Activated CD4-positive, alpha-beta memory T cell treated with anti-CD3 and anti-CD28 coated beads, Interleukin-2, amount 10 ng/mL, durations not matched to agents 7 days and 5 days (primary cell): ENCODE results near the gene PTP4A2. TPM values are rescaled to one million over a fixed set of nuclear protein-coding genes. Genes with fewer than 3 reads are reported as not detected.
"Not testable (repeated sequence)": the region's sequence is repeated elsewhere in the genome, so short reads cannot be mapped to it uniquely, and the experiment has no call there.

Experiments used
- CTCF ChIA-PET: fragments of 350-600 bp; sonication (Branson Sonifier 250); formaldehyde crosslinking; loops from one replicate; lab custom pipeline; 2021; ENCODE audit warnings: antibody characterized with exemption, inconsistent platforms; lab: Charles Lee
- POLR2A ChIA-PET: fragments of 350-600 bp; sonication (Branson Sonifier 250); formaldehyde crosslinking; loops from one replicate; lab custom pipeline; 2021; ENCODE audit warnings: antibody characterized with exemption; lab: Charles Lee
- DNase-seq: peaks from one replicate; pipeline ENCODE4 v3.0.0-alpha.2; 2020
- H3K27ac Mint-ChIP-seq: one replicate; pipeline ENCODE4 v1.8.0; 2021; ENCODE audit warnings: mild to moderate bottlenecking, mixed read lengths
- H3K27me3 Mint-ChIP-seq: one replicate; pipeline ENCODE4 v1.8.0; 2021; ENCODE audit warnings: mixed read lengths
- H3K36me3 Mint-ChIP-seq: one replicate; pipeline ENCODE4 v1.8.0; 2021; ENCODE audit warnings: low read depth, mixed read lengths
- H3K4me1 Mint-ChIP-seq: one replicate; pipeline ENCODE4 v1.8.0; 2021; ENCODE audit warnings: mixed read lengths
- H3K4me3 Mint-ChIP-seq: one replicate; pipeline ENCODE4 v1.8.0; 2021; ENCODE audit warnings: mild to moderate bottlenecking, mixed read lengths
- H3K9me3 Mint-ChIP-seq: one replicate; pipeline ENCODE4 v1.8.0; 2021; ENCODE audit warnings: mixed read lengths
- total RNA-seq, 2 experiments: library from RNA; stranded (reverse); gene quantifications; one replicate each; pipeline ENCODE4 v1.2.3, GENCODE V29; 2021

PTP4A2 gene
- total RNA-seq, 2 experiments from 2014 or later: 337 to 349 TPM

GRCh38 chr1:31900790-31901189 lies 37.4 kb downstream of the PTP4A2 start:
- Mint-ChIP-seq H3K36me3 (peaks cover 26% of the 10 kb centered on the region), H3K27me3 (no peaks in the 10 kb centered on the region), H3K27ac (no peak overlapping the region), H3K9me3 (peaks cover 2% of the 10 kb centered on the region), H3K4me3 (no peak overlapping the region), H3K4me1 (peaks cover 16% of the 10 kb centered on the region)
- ChIA-PET POLR2A (interaction anchor here (1.0 to 2.1 kb wide), 4 partner anchors 9 to 84 kb away, joined by 3 to 7 read pairs (median 4); no protein-coding TSS in a partner anchor), CTCF (interaction anchor here (1.5 kb wide), 1 partner anchor 55 kb away, joined by 3 read pairs; no protein-coding TSS in a partner anchor)
- DNase-seq: no peak

GRCh38 chr1:31897526-31898100 lies 40.6 kb downstream of the PTP4A2 start:
- CTCF ChIA-PET: interaction anchor here (2.4 kb wide), 1 partner anchor 66 kb away, joined by 6 read pairs; no protein-coding TSS in a partner anchor
- Mint-ChIP-seq H3K9me3 (peaks cover 4% of the 10 kb centered on the region), H3K27me3 (no peaks in the 10 kb centered on the region), H3K4me3 (no peak overlapping the region), H3K36me3 (peaks cover 19% of the 10 kb centered on the region), H3K4me1 (peaks cover 17% of the 10 kb centered on the region), H3K27ac (no peak overlapping the region)
- no peak for DNase-seq
- POLR2A ChIA-PET: no interaction called here

- not testable (repeated sequence) for H3K9me3 Mint-ChIP-seq, DNase-seq, H3K4me3 Mint-ChIP-seq, H3K27ac Mint-ChIP-seq, H3K27me3 Mint-ChIP-seq
- Mint-ChIP-seq H3K36me3 (peaks cover 21% of the 10 kb centered on the region), H3K4me1 (peaks cover 22% of the 10 kb centered on the region)
- ChIA-PET CTCF (interaction anchor here (2.4 kb wide), 1 partner anchor 68 kb away, joined by 6 read pairs; no protein-coding TSS in a partner anchor), POLR2A (interaction anchor here (1.0 to 1.1 kb wide), 2 partner anchors 10 to 12 kb away, joined by 3 read pairs; no protein-coding TSS in a partner anchor)
Observed at GRCh38 chr1:31895474-31896198, 42.5 kb downstream of the PTP4A2 start.

- CTCF ChIA-PET: interaction anchor here (0.7 to 4.1 kb wide), 6 partner anchors 10 to 79 kb away, joined by 3 to 13 read pairs (median 3); partner anchors contain the start of gene SPOCD1
- H3K9me3 Mint-ChIP-seq: peaks cover 4% of the 10 kb centered on the region
- peaks cover 44% of the 10 kb centered on the region for H3K4me1 Mint-ChIP-seq
- peaks cover 24% of the 10 kb centered on the region for H3K36me3 Mint-ChIP-seq
- DNase-seq: peak; percentile 55
- POLR2A ChIA-PET: interaction anchor here (0.6 to 2.7 kb wide), 5 partner anchors 10 to 65 kb away, joined by 3 to 16 read pairs (median 5); partner anchors contain the start of gene PTP4A2
- peak overlapping the region; percentile 14 for H3K4me3 Mint-ChIP-seq
- H3K27me3 Mint-ChIP-seq: no peaks in the 10 kb centered on the region
- peak overlapping the region; percentile 55 for H3K27ac Mint-ChIP-seq
Observed at GRCh38 chr1:31891280-31891679, 46.9 kb downstream of the PTP4A2 start.

GRCh38 chr1:31888291-31888690 lies 49.9 kb downstream of the PTP4A2 start:
- Mint-ChIP-seq H3K4me1 (peaks cover 36% of the 10 kb centered on the region), H3K27me3 (no peaks in the 10 kb centered on the region), H3K36me3 (peaks cover 15% of the 10 kb centered on the region), H3K27ac (no peak overlapping the region), H3K4me3 (no peak overlapping the region), H3K9me3 (peaks cover 2% of the 10 kb centered on the region)
- no peak for DNase-seq
- POLR2A ChIA-PET: interaction anchor here (0.6 to 3.0 kb wide), 6 partner anchors 18 to 76 kb away, joined by 3 to 17 read pairs (median 4); partner anchors contain the start of gene PTP4A2
- CTCF ChIA-PET: interaction anchor here (1.1 to 4.1 kb wide), 3 partner anchors 71 to 76 kb away, joined by 4 to 13 read pairs (median 4); no protein-coding TSS in a partner anchor

- no peak overlapping the region for H3K4me3 Mint-ChIP-seq
- CTCF ChIA-PET: no interaction called here
- H3K27ac Mint-ChIP-seq: no peak overlapping the region
- POLR2A ChIA-PET: no interaction called here
- H3K4me1 Mint-ChIP-seq: peaks cover 33% of the 10 kb centered on the region
- no peaks in the 10 kb centered on the region for H3K27me3 Mint-ChIP-seq
- H3K9me3 Mint-ChIP-seq: no peaks in the 10 kb centered on the region
- peaks cover 11% of the 10 kb centered on the region for H3K36me3 Mint-ChIP-seq
- DNase-seq: no peak
Observed at GRCh38 chr1:31886866-31887265, 51.3 kb downstream of the PTP4A2 start.

- Mint-ChIP-seq H3K36me3 (peaks cover 5% of the 10 kb centered on the region), H3K4me1 (peaks cover 24% of the 10 kb centered on the region), H3K9me3 (no peaks in the 10 kb centered on the region), H3K27me3 (peaks cover 4% of the 10 kb centered on the region), H3K27ac (no peak overlapping the region), H3K4me3 (no peak overlapping the region)
- ChIA-PET POLR2A (interaction anchor here (1.3 kb wide), 1 partner anchor 38 kb away, joined by 3 read pairs; no protein-coding TSS in a partner anchor), CTCF (no interaction called here)
- no peak for DNase-seq
Observed at GRCh38 chr1:31885851-31886250, 52.3 kb downstream of the PTP4A2 start.

- Mint-ChIP-seq H3K27ac (no peak overlapping the region), H3K27me3 (peaks cover 6% of the 10 kb centered on the region), H3K36me3 (no peaks in the 10 kb centered on the region), H3K4me1 (peaks cover 1% of the 10 kb centered on the region), H3K4me3 (no peak overlapping the region), H3K9me3 (no peaks in the 10 kb centered on the region)
- CTCF ChIA-PET: interaction anchor here (0.5 to 0.6 kb wide), 2 partner anchors 10 to 90 kb away, joined by 3 to 5 read pairs; no protein-coding TSS in a partner anchor
- no peak for DNase-seq
- POLR2A ChIA-PET: no interaction called here
Observed at GRCh38 chr1:31883357-31883942, 54.7 kb downstream of the PTP4A2 start.

- no peaks in the 10 kb centered on the region for H3K9me3 Mint-ChIP-seq
- no peak for DNase-seq
- H3K4me3 Mint-ChIP-seq: no peak overlapping the region
- H3K27me3 Mint-ChIP-seq: peaks cover 6% of the 10 kb centered on the region
- POLR2A ChIA-PET: interaction anchor here (1.0 kb wide), 1 partner anchor 15 kb away, joined by 3 read pairs; no protein-coding TSS in a partner anchor
- CTCF ChIA-PET: interaction anchor here (1.6 kb wide), 1 partner anchor 66 kb away, joined by 4 read pairs; the partner anchor contains the start of gene SPOCD1
- no peak overlapping the region for H3K27ac Mint-ChIP-seq
- no peaks in the 10 kb centered on the region for H3K36me3 Mint-ChIP-seq
- H3K4me1 Mint-ChIP-seq: no peaks in the 10 kb centered on the region
Observed at GRCh38 chr1:31881688-31882000, 56.5 kb downstream of the PTP4A2 start.

GRCh38 chr1:31880957-31881687 lies 57.0 kb downstream of the PTP4A2 start:
- Mint-ChIP-seq H3K27ac (no peak overlapping the region), H3K36me3 (no peaks in the 10 kb centered on the region), H3K9me3 (no peaks in the 10 kb centered on the region), H3K4me3 (no peak overlapping the region), H3K27me3 (peaks cover 6% of the 10 kb centered on the region), H3K4me1 (no peaks in the 10 kb centered on the region)
- DNase-seq: no peak
- ChIA-PET POLR2A (interaction anchor here (1.0 kb wide), 1 partner anchor 15 kb away, joined by 3 read pairs; no protein-coding TSS in a partner anchor), CTCF (interaction anchor here (1.6 kb wide), 1 partner anchor 66 kb away, joined by 4 read pairs; the partner anchor contains the start of gene SPOCD1)

GRCh38 chr1:31879981-31880608 lies 58.1 kb downstream of the PTP4A2 start:
- CTCF ChIA-PET: interaction anchor here (1.6 kb wide), 1 partner anchor 64 kb away, joined by 4 read pairs; the partner anchor contains the start of gene SPOCD1
- H3K27ac Mint-ChIP-seq: no peak overlapping the region
- H3K36me3 Mint-ChIP-seq: no peaks in the 10 kb centered on the region
- H3K4me3 Mint-ChIP-seq: no peak overlapping the region
- DNase-seq: no peak
- POLR2A ChIA-PET: no interaction called here
- H3K9me3 Mint-ChIP-seq: no peaks in the 10 kb centered on the region
- peaks cover 6% of the 10 kb centered on the region for H3K27me3 Mint-ChIP-seq
- no peaks in the 10 kb centered on the region for H3K4me1 Mint-ChIP-seq
